GM13977 (cell line): ENCODE measurements around the gene PKP1.

Source experiments
- DNase-seq: peaks from one replicate; pipeline ENCODE4 v3.0.0; 2012; ENCODE audit warnings: low spot score
- in situ Hi-C: fragments of 300-500 bp; cut with MboI; formaldehyde crosslinking; loops from one replicate; pipeline ENCODE4 v1.12.0; 2022; ENCODE audit warnings: low sequenced_read_pairs, low pct_unique_long_range_greater_than_20kb, mixed read lengths, inconsistent platforms; ENCODE audit not compliant: unreplicated experiment
- TF ChIP-seq, protein P1 (sequence below): IDR thresholded peaks from 2 replicates; pipeline ENCODE4 v1.5.1; 2012; ENCODE audit warnings: mild to moderate bottlenecking, control low read depth; ENCODE audit not compliant: insufficient read depth; ENCODE audit errors: extremely low read depth, missing control alignments

PKP1 gene

GRCh38 chr1:201324821-201325677 is 41.7 kb downstream of the PKP1 start:
- in situ Hi-C loops = no loop called here
- no peak for DNase-seq
- TF ChIP-seq, protein P1, sequence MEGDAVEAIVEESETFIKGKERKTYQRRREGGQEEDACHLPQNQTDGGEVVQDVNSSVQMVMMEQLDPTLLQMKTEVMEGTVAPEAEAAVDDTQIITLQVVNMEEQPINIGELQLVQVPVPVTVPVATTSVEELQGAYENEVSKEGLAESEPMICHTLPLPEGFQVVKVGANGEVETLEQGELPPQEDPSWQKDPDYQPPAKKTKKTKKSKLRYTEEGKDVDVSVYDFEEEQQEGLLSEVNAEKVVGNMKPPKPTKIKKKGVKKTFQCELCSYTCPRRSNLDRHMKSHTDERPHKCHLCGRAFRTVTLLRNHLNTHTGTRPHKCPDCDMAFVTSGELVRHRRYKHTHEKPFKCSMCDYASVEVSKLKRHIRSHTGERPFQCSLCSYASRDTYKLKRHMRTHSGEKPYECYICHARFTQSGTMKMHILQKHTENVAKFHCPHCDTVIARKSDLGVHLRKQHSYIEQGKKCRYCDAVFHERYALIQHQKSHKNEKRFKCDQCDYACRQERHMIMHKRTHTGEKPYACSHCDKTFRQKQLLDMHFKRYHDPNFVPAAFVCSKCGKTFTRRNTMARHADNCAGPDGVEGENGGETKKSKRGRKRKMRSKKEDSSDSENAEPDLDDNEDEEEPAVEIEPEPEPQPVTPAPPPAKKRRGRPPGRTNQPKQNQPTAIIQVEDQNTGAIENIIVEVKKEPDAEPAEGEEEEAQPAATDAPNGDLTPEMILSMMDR = no peak

GRCh38 chr1:201325678-201326060 is 42.4 kb downstream of the PKP1 start:
- DNase-seq = no peak
- in situ Hi-C loops = no loop called here
- TF ChIP-seq, protein P1 = no peak

GRCh38 chr1:201326710-201327109 is 43.4 kb downstream of the PKP1 start:
- DNase-seq = no peak
- TF ChIP-seq, protein P1 = no peak
- in situ Hi-C loops = no loop called here

GRCh38 chr1:201327687-201328240 is 44.5 kb downstream of the PKP1 start:
- TF ChIP-seq, protein P1 = no peak
- in situ Hi-C loops = no loop called here

DNA sequence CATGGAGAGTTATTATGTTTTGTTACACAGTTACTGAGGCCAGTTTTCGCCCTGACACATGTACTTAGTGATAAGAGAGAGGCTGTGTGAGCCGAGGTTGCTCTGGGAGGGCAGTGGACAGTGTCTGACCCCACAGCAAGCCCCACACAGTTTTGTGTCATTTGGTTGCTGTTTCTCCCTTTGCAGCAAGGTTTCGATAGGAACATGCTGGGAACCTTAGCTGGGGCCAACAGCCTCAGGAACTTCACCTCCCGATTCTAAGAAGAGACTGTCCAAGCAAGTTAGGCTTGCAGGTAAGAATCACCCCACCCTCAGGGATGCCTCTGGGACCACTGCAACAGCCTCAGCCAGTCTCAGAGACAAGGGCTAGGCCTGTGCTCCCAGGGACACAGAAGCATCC is 45.3 kb downstream of the PKP1 start:
- in situ Hi-C loops = no loop called here
- TF ChIP-seq, protein P1 = no peak

More at GRCh38 chr1:201327687-201328240, 44.5 kb downstream of the PKP1 start:
- DNase-seq = no peak

GRCh38 chr1:201329286-201329685 is 46.0 kb downstream of the PKP1 start:
- DNase-seq = no peak
- in situ Hi-C loops = no loop called here
- TF ChIP-seq, protein P1 = no peak

More for the DNA sequence above, 45.3 kb downstream of the PKP1 start:
- no peak for DNase-seq
